HepG2 (cell line): ENCODE data around the gene FBXO5. TPM values are rescaled to one million over a fixed set of nuclear protein-coding genes. Genes with fewer than 3 reads are reported as not detected.

Source experiments
- ATAC-seq: fragments of 200-7000 bp; cut with Tn5 transposase; 3 replicates; pipeline ENCODE4 v1.9.1; 2020; ENCODE audit warnings: mild to moderate bottlenecking, moderate library complexity
- BruUV-seq: library from RNA; stranded (reverse); fragments of 400-500 nt; replicated peaks from 2 replicates; lab custom pipeline; 2021; lab: Mats Ljungman, UMichigan
- CTCF ChIA-PET: fragments of 300-600 bp; formaldehyde crosslinking; extraction: SDS; loops from one replicate; lab custom pipeline; 2021; ENCODE audit warnings: low total read pairs, inconsistent platforms, low intra/inter-chr PET ratio; lab: Yijun Ruan, JAX
- POLR2A ChIA-PET: fragments of 350-600 bp; sonication (Branson Sonifier 250); formaldehyde crosslinking; loops from one replicate; lab custom pipeline; 2020; ENCODE audit warnings: antibody characterized with exemption, inconsistent platforms; lab: Yijun Ruan, JAX
- DNase-seq: peaks from one replicate; pipeline ENCODE4 v3.0.0-alpha.2; 2015; ENCODE audit warnings: low spot score
- FAIRE-seq: peaks from 3 replicates; lab custom pipeline; 2011; peaks lifted over from hg19 to GRCh38; lab: Jason Lieb, UNC
- H2AFZ ChIP-seq: one replicate; pipeline ENCODE4 v1.6.1; 2011; ENCODE audit warnings: low read length, inconsistent platforms
- H3K27ac ChIP-seq: fragments of 300-600 bp; 3 replicates; pipeline ENCODE4 v1.8.0; 2011; ENCODE audit warnings: mixed run types, mild to moderate bottlenecking, mixed read lengths, low read length, inconsistent platforms; ENCODE audit not compliant: insufficient read depth; ENCODE audit errors: extremely low read length
- H3K27me3 ChIP-seq, 2 experiments: fragments of 200-600 bp in 1 of 2; 2 replicates in 1 of 2; 3 replicates in 1 of 2; pipeline versions ENCODE4 v1.6.0 to v1.8.0; 2011; ENCODE audit warnings: low read length in 2 of 2, mild to moderate bottlenecking in 2 of 2, moderate library complexity in 2 of 2, inconsistent platforms in 1 of 2; ENCODE audit not compliant: insufficient read depth in 2 of 2, control insufficient read depth in 1 of 2
- H3K36me3 ChIP-seq, 2 experiments: fragments of 200-600 bp in 1 of 2; replicated peaks in 1 of 2; 2 replicates in 1 of 2; 3 replicates in 1 of 2; pipeline versions ENCODE4 v1.5.1 to v1.8.0; 2011; ENCODE audit warnings: low read length in 2 of 2, inconsistent platforms in 1 of 2; ENCODE audit not compliant: insufficient read depth in 2 of 2, control insufficient read depth in 1 of 2
- H3K4me1 ChIP-seq: 2 replicates; pipeline ENCODE4 v1.5.1; 2012; ENCODE audit warnings: low read length, inconsistent platforms; ENCODE audit not compliant: insufficient read depth
- H3K4me2 ChIP-seq: 2 replicates; pipeline ENCODE4 v1.6.0; 2011; ENCODE audit warnings: low read depth, low read length, inconsistent platforms
- H3K4me3 ChIP-seq, 3 experiments: fragments of 200-600 bp in 1 of 3; sonication (generic), shearing (Covaris generic) in 1 of 3; replicated peaks in 1 of 3; 2 replicates each; pipeline ENCODE4 v1.5.1; 2011 to 2016; ENCODE audit warnings: low read length in 3 of 3, inconsistent platforms in 2 of 3, low read depth in 2 of 3, mild to moderate bottlenecking in 2 of 3, control low read depth in 1 of 3, mixed read lengths in 1 of 3; ENCODE audit not compliant: insufficient read depth in 1 of 3
- H3K79me2 ChIP-seq: one replicate; pipeline ENCODE4 v1.6.1; 2011; ENCODE audit warnings: low read length, inconsistent platforms; ENCODE audit not compliant: insufficient read depth
- H3K9ac ChIP-seq: 2 replicates; pipeline ENCODE4 v1.6.0; 2011; ENCODE audit warnings: mild to moderate bottlenecking, low read depth, low read length, inconsistent platforms; ENCODE audit not compliant: insufficient read depth
- H3K9me3 ChIP-seq: 2 replicates; pipeline ENCODE4 v1.5.1; 2012; ENCODE audit warnings: mild to moderate bottlenecking, low read length
- H4K20me1 ChIP-seq: 2 replicates; pipeline ENCODE4 v1.6.0; 2011; ENCODE audit warnings: inconsistent platforms, mild to moderate bottlenecking, low read length, moderate library complexity; ENCODE audit not compliant: insufficient read depth
- EZH2 ChIP-seq: conservative IDR thresholded peaks from 2 replicates; pipeline ENCODE4 v1.6.1; 2012; ENCODE audit warnings: mild to moderate bottlenecking, low read depth, low read length, moderate library complexity
- FOXA3 ChIP-seq: IDR thresholded peaks from 2 replicates; pipeline ENCODE4 v1.6.1; 2016; ENCODE audit warnings: missing genetic modification reagents, missing compliant biosample characterization
- HMG20A ChIP-seq: IDR thresholded peaks from 2 replicates; pipeline ENCODE4 v1.6.1; 2016; ENCODE audit warnings: borderline replicate concordance
- MAFF ChIP-seq: IDR thresholded peaks from 2 replicates; pipeline ENCODE4 v1.6.1; 2011; ENCODE audit warnings: low read depth, low read length, improper control_type of control experiment
- MIER2 ChIP-seq: IDR thresholded peaks from 2 replicates; pipeline ENCODE4 v1.6.1; 2016; ENCODE audit warnings: missing biosample characterization, missing genetic modification reagents
- RAD21 ChIP-seq: fragments of 450-650 bp; formaldehyde crosslinking; IDR thresholded peaks from 2 replicates; pipeline ENCODE4 v1.5.0; 2020; ENCODE audit warnings: mild to moderate bottlenecking
- SMC3 ChIP-seq: IDR thresholded peaks from 2 replicates; pipeline ENCODE4 v1.6.1; 2011; ENCODE audit warnings: low read length, improper control_type of control experiment
- SSRP1 ChIP-seq: IDR thresholded peaks from 2 replicates; pipeline ENCODE4 v1.6.1; 2016; ENCODE audit warnings: control low read depth
- STAG1 ChIP-seq: sonication (generic); formaldehyde crosslinking; IDR thresholded peaks from 2 replicates; pipeline ENCODE4 v1.4.0; 2020; ENCODE audit warnings: missing genetic modification reagents
- WGBS: methylation state at CpG from one replicate; pipeline ENCODE4 v1.1.6; 2017; ENCODE audit warnings: low lambda C conversion rate; 5-methylcytosine and 5-hydroxymethylcytosine counted together
- in situ Hi-C: cut with HindIII; loops from 2 replicates; pipeline ENCODE4 v1.10.0; 2017; ENCODE audit warnings: low pct_unique_long_range_greater_than_20kb; ENCODE audit not compliant: extremely low pct_ligation_motif_present
- intact Hi-C: fragments of 100-400 bp; cut with micrococcal nuclease; formaldehyde crosslinking; loops from one replicate; pipeline ENCODE4 v1.10.0; 2022; ENCODE audit not compliant: unreplicated experiment
- polyA plus RNA-seq, 8 experiments: library from polyadenylated mRNA; depleted of rRNA in 3 of 8; stranded (reverse) in 7 of 8; unstranded in 1 of 8; fragments of >200 nt; fragmentation: Illumina TruSeq in 4 of 8; extraction: Trizol in 4 of 8; gene quantifications; 2 replicates each; pipeline versions ENCODE4 v1.2.1 to v1.2.3, GENCODE V29; 2011 to 2016; ENCODE audit warnings: low read depth in 4 of 8, missing spikeins in 1 of 8, mixed read lengths in 1 of 8; ENCODE audit not compliant: insufficient read depth in 1 of 8
- total RNA-seq, 5 experiments: library from RNA; depleted of rRNA; stranded (reverse); fragments of >200 nt; fragmentation: Illumina TruSeq; extraction: Trizol; gene quantifications; 2 replicates each; pipeline ENCODE4 v1.2.3, GENCODE V29; 2016; ENCODE audit warnings: low read depth in 1 of 5
- TF ChIP-seq, protein P1 (sequence below): sonication (generic); formaldehyde crosslinking; IDR thresholded peaks from 2 replicates; pipeline ENCODE4 v1.5.1; 2020; ENCODE audit warnings: mild to moderate bottlenecking, moderate library complexity, missing genetic modification reagents
- TF ChIP-seq, protein P2 (sequence below): sonication (generic); formaldehyde crosslinking; IDR thresholded peaks from 2 replicates; pipeline ENCODE4 v1.5.0; 2020; ENCODE audit warnings: mild to moderate bottlenecking, missing genetic modification reagents, moderate library complexity

Gene FBXO5
- total and polyA plus RNA-seq, 2 of the 13 experiments (the other 11 are each of a cell fraction or from before 2014, with no cell fraction given), result 15.8 to 41.5 TPM

DNA sequence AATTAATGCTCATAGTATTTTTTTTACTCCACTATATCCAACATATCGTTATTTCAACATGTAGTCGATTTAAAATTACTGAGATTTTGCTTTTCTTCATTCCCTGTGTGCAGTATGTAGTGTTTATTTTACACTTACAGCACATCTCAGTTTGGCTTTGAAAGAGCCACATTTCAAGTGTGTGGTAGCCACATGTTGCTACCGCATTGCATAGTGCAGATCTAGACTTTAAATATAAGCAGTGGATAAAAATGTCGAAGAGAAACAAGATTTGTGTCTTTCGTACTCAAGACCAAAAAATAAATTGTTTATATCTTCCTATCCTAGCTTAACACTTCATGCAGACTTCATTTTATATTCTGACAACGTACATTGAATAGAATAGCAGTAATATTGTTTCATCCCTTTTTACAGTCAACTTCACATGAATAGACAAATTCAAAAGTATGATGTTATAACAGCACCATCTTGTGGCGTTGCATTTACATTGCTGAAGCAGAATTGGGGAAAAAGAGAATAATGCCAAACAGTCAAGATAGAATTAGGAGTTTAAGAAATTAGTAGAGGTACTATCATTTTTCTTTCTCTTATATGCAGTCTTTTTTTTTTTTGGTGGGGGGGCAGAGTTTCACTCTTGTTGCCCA, 29.9 kb downstream of the FBXO5 start:
- CTCF ChIA-PET, result interaction anchor here (1.2 to 2.8 kb wide), 2 partner anchors 88 to 401 kb away, joined by 4 to 13 read pairs; no protein-coding TSS in a partner anchor
- no peaks in the 10 kb centered on the region for H3K79me2 ChIP-seq
- no peak overlapping the region for H3K4me3 ChIP-seq
- peaks cover 9% of the 10 kb centered on the region for H3K9me3 ChIP-seq
- WGBS, result 10% methylated on average over 7 of the region's 7 CpGs
- H3K4me1 ChIP-seq, result peaks cover 9% of the 10 kb centered on the region; the same call in 1 of the 2 replicates
- H3K4me2 ChIP-seq, result no peak overlapping the region
- H3K27ac ChIP-seq, result no peak overlapping the region
- POLR2A ChIA-PET, result no interaction called here
- DNase-seq (peak; percentile 50), FAIRE-seq (peak; percentile 40)
- H4K20me1 ChIP-seq, result no peaks in the 10 kb centered on the region
- no TSS peak for BruUV-seq
- H3K36me3 ChIP-seq, result no peaks in the 10 kb centered on the region
- TF ChIP-seq FOXA3 (CRISPR knock-in tag) (peak; percentile 20; the same call in 1 of the 2 replicates), STAG1 (CRISPR knock-in tag) (peak; percentile 67), MAFF (0 out of 2 replicates have a peak, but pooled peaks have one; percentile 4), EZH2 (no peak), HMG20A (CRISPR knock-in tag) (0 out of 2 replicates have a peak, but pooled peaks have one; percentile 37), MIER2 (no peak), SSRP1 (CRISPR knock-in tag) (no peak), SMC3 (peak; percentile 44; the same call in 1 of the 2 replicates), RAD21 (peak; percentile 9; the same call in 1 of the 2 replicates)
- TF ChIP-seq, protein P1, sequence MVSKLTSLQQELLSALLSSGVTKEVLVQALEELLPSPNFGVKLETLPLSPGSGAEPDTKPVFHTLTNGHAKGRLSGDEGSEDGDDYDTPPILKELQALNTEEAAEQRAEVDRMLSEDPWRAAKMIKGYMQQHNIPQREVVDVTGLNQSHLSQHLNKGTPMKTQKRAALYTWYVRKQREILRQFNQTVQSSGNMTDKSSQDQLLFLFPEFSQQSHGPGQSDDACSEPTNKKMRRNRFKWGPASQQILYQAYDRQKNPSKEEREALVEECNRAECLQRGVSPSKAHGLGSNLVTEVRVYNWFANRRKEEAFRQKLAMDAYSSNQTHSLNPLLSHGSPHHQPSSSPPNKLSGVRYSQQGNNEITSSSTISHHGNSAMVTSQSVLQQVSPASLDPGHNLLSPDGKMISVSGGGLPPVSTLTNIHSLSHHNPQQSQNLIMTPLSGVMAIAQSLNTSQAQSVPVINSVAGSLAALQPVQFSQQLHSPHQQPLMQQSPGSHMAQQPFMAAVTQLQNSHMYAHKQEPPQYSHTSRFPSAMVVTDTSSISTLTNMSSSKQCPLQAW (CRISPR knock-in tag), result no peak
- TF ChIP-seq, protein P2, sequence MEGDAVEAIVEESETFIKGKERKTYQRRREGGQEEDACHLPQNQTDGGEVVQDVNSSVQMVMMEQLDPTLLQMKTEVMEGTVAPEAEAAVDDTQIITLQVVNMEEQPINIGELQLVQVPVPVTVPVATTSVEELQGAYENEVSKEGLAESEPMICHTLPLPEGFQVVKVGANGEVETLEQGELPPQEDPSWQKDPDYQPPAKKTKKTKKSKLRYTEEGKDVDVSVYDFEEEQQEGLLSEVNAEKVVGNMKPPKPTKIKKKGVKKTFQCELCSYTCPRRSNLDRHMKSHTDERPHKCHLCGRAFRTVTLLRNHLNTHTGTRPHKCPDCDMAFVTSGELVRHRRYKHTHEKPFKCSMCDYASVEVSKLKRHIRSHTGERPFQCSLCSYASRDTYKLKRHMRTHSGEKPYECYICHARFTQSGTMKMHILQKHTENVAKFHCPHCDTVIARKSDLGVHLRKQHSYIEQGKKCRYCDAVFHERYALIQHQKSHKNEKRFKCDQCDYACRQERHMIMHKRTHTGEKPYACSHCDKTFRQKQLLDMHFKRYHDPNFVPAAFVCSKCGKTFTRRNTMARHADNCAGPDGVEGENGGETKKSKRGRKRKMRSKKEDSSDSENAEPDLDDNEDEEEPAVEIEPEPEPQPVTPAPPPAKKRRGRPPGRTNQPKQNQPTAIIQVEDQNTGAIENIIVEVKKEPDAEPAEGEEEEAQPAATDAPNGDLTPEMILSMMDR (CRISPR knock-in tag), result peak; percentile 65
- TF ChIP-seq, all 625 proteins: peak for 7
- Histone ChIP-seq H3K27me3 (peaks cover 2 to 5% of the 10 kb centered on the region in 2 experiments; a peak in 2 of 5 replicates), H3K9ac (no peak overlapping the region), H2AFZ (no peak overlapping the region)
- ATAC-seq, result 0 out of 3 replicates have a peak, but pooled peaks have one; percentile 13
- intact Hi-C loops (loop anchor here (1.0 kb wide), 2 partner anchors 89 to 401 kb away; no protein-coding TSS in a partner anchor), in situ Hi-C loops (loop anchor here (10.0 kb wide), 1 partner anchor 208 kb away; no protein-coding TSS in a partner anchor)
